Measurements from ENCODE around the gene INSC. TPM values are rescaled to one million over a fixed set of nuclear protein-coding genes. Genes with fewer than 3 reads are reported as not detected.

INSC gene
- total RNA-seq, 2 experiments from 2014 or later = 0.23 to 0.25 TPM

- ChIA-PET CTCF (no interaction called here), POLR2A (no interaction called here)
These were observed 134.0 kb downstream of the INSC start for GRCh38 chr11:15248749-15249148.

- POLR2A ChIA-PET = no interaction called here
- CTCF ChIA-PET = no interaction called here
These were observed 143.9 kb downstream of the INSC start for GRCh38 chr11:15258433-15259165.

DNA sequence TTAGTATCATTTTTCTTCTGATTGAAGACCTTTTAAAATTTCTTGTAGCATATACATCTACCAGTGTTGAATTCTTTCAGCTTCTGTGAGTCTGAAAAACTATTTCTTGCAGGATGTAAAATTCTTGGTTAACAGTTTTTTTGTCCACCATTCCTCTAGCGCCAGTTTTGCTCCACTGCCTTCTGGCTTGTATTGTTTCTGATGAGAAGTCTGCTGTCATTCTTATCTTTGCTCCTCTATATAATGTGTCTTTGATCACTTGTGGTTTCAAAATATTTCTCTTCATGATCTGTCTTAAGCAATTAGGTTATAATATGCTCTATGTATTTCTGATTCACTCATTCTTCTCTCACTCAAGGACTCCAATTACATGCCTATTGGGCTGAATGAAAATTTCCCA is 152.3 kb downstream of the INSC start:
- ChIA-PET POLR2A (no interaction called here), CTCF (no interaction called here)

- ChIA-PET POLR2A (no interaction called here), CTCF (no interaction called here)
These were observed 153.9 kb downstream of the INSC start for GRCh38 chr11:15268598-15268997.

GRCh38 chr11:15275141-15275540 is 160.4 kb downstream of the INSC start:
- ChIA-PET POLR2A (no interaction called here), CTCF (no interaction called here)

DNA sequence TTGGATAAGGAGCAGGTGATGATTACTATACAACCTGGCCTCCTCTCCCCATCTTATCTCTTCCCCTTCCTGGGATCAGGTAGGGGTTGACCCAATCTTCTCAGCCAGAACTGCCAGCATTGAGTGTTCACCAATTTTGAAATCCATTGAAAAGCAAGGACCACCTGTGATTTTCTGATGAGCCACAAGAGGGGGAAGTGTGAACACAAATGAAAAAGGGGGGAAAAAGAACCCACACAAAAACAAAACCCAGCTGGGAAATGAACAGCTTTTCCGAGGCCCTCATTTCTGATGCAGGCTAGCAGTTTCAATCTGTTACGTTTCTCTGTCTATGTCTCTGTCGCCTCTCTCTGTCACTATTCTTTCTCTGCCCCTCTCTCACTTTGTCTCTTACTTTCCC is 161.9 kb downstream of the INSC start:
- POLR2A ChIA-PET = no interaction called here
- CTCF ChIA-PET = no interaction called here

DNA sequence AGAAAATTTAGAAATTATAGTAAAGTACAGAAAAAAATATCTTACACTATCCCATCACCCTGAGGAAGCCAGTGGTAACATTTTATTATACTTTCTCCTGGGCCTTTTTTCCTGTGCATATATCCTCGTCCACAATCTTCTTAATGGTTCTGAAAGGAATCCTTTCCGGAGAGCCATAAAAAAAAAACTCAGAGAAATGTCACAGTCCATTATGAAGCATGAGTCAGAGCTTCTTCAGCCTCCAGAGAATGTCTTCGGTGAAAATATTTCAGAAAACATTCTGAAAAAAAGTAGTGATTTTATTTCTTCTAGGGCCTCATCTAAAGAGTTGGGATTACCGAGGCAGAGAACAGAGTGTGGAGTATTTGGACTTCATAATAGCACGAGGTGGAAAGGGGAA is 163.4 kb downstream of the INSC start:
- CTCF ChIA-PET = no interaction called here

DNA sequence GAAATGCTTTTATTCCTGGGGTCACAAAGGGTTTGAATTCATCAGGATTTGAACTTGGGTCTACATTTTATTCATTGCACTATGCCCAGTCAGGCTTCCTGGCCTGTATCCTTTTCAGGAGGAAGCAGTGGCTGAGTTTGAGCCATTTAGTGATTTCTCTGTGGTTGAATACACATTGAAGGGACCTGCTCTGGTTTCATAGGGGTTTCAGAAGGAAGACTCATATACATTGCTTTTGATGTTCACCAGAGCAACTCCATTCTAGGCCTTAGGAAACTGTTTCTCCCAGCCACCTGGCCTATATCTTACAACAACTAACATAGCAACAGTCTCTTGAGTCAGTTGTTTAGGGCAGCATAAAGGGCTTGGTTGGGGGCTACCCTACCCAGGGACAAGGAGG is 165.7 kb downstream of the INSC start:
- ChIA-PET CTCF (no interaction called here), POLR2A (no interaction called here)

More for the DNA sequence above, 163.4 kb downstream of the INSC start:
- POLR2A ChIA-PET = no interaction called here

- ChIA-PET CTCF (no interaction called here), POLR2A (no interaction called here)
These were observed 168.0 kb downstream of the INSC start for GRCh38 chr11:15282754-15283153.

DNA sequence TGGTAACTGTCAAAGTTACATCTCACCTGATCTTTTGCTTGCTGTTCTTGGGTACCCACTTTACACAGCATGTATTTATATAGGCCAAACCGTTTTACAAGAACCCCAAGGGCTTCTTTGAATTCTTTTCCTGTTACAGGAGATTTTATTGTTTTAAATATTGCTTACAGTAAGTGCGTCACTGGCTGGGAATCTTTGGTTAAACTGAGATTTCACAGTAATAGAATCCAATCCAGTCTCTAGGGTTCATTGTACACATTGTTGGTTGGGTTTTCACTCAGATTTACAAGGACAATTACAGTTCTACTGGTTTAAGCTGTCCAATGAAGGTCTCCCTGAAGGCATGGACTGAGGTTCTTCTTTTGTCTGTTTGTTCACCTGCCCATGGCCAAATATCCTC is 171.7 kb downstream of the INSC start:
- POLR2A ChIA-PET = no interaction called here
- CTCF ChIA-PET = no interaction called here

- ChIA-PET POLR2A (no interaction called here), CTCF (no interaction called here)
These were observed 174.1 kb downstream of the INSC start for GRCh38 chr11:15288863-15289262.

- ChIA-PET CTCF (no interaction called here), POLR2A (no interaction called here)
These were observed 175.0 kb downstream of the INSC start for GRCh38 chr11:15289723-15290122.

DNA sequence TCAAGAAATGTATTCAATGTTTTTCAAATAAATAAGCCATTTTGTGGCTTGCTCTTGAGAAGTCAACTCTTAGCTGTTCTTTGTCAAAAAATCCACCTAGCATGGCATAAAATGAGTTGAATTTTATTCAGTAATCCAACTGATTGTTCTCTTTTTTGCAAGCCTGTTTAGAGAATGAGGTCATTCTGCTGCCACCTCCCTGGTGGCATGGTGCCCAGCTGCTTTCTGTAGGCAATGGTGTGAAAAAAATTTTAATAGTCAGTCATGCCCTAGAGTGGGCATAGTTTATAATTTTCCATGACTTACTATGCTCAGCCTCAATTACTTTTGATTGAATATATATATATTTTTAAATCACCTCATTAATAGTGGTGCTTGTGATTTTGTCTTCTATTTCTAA is 177.2 kb downstream of the INSC start:
- ChIA-PET CTCF (no interaction called here), POLR2A (no interaction called here)

- CTCF ChIA-PET = no interaction called here
- POLR2A ChIA-PET = no interaction called here
These were observed 179.4 kb downstream of the INSC start for GRCh38 chr11:15293975-15294620.

DNA sequence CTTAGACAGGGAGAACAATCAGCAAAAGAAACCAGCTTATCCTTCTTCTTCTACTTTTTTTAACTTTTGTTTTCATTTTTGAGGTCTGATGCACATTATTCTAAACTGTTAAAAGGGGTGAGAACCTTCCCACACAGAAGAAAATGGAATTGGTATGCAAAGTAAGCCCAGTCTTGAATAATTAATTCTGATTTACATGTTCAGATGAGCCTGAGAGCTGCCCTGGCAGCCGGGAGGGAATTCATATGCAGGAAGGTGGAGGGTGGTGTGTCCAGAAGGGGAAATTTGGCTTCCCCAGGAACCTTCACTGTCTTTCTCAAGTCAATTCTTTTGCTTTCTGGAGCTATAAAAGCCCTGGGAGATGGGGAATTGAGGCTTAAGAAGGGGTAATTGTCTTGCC is 181.0 kb downstream of the INSC start:
- ChIA-PET POLR2A (no interaction called here), CTCF (no interaction called here)

Other genes with a start within 250 kb of the INSC start
- 1 to 10 TPM; 5.3 to 5.7 TPM for gene CYP2R1, start 222.7 kb upstream of the INSC start, total RNA-seq
- not detected for gene CALCA, start 142.6 kb upstream of the INSC start, total RNA-seq
- gene CALCB, start 41.3 kb upstream of the INSC start, total RNA-seq = 1 to 10 TPM; 1.5 to 1.6 TPM

All from activated CD8-positive, alpha-beta memory T cell treated with anti-CD3 and anti-CD28 coated beads for 36 hours (primary cell).